Activated T-cell treated with anti-CD3 and anti-CD28 coated beads, Interleukin-2, amount 50 U/mL, for 48 hours (primary cell): ENCODE data around the gene CORO2A.

Source experiments
- DNase-seq, 2 experiments: peaks; one replicate each; pipeline ENCODE4 v3.0.0-alpha.2; 2020

CORO2A gene

GRCh38 chr9:98219364-98219716 is 26.9 kb upstream of the CORO2A start:
- no peak for DNase-seq

GRCh38 chr9:98218562-98219363 is 26.3 kb upstream of the CORO2A start:
- DNase-seq, result no peak

DNA sequence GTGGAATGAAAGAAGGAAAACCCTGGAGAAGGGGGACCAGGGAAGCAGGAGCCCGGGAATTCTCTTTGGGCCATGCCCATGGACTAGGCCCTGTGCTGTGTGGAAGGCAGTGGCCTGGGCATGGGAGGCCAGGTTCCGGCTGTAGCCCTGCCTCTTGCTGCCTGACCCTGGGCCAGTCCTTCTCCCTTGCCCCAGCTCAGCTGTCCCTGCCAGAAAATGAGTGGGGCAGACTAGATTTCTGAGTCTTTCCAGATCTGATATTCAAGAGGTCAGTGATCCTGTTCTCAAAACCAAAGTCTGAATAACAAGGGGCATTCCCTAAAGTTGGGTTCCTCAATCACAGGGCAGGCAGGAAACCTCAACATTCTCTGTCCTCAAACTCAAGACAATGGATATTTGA is 24.8 kb upstream of the CORO2A start:
- no peak for DNase-seq

GRCh38 chr9:98216391-98216790 is 24.0 kb upstream of the CORO2A start:
- DNase-seq, result no peak

DNA sequence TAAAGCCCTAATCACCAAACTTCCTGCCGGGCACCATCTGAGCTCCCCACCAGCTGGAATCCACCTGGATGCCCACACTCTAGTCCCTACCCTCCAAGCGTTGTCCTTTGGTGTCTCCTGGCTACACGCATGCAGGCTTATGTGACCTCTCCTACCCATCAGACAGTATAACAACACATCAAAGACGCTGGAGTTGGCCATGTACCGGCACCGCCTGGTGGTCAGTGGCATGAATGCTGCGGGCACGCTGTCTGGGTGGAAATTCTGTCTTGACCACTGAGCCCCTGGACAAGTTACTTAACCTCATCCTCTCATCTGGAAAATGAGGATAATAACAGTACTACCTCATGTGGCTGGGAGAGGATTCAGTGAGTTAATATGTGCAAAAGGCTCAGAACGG is 23.4 kb upstream of the CORO2A start:
- peak in 1 of 2 experiments; percentile 29 for DNase-seq

- no peak for DNase-seq
Observed at GRCh38 chr9:98215271-98215670, 22.8 kb upstream of the CORO2A start.

DNA sequence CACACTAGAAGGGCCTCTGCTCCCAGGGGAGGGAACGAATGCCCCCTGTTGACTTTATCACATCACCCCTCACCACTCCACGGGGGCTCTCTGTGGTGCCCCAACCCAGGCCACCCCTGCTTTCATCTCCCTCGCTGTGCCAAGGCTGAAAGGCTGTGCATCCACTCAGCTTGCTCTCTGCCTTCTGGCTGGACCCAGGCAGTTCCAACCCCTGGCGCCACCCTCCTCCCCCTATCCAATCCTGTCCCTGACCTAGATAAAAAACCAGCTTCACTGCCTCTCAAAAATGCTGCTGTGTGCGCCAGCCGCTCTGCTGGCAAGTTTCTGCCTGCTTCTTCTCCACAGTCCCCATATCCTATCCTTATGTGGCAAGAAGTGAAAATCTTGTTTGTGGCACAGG is 22.4 kb upstream of the CORO2A start:
- no peak for DNase-seq

DNA sequence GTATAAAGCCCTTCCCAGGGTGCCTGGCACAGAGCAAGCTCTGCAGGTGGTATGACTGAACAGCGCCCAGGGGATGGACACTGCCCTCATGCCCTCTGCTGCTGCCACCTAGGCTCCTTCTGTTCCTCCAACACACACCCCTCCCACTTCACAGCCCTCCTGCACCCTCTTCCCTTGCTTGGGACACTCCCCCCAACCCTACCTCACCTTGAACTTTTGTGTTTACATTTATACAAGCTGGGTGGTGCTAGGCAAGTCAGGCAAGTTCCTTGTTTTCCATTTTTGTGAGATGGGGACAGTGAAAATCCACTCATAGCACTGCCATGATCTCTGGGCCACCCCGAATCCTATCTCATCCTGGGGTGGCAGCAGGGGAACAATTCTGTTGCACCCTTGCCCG is 18.8 kb upstream of the CORO2A start:
- DNase-seq, result no peak

DNA sequence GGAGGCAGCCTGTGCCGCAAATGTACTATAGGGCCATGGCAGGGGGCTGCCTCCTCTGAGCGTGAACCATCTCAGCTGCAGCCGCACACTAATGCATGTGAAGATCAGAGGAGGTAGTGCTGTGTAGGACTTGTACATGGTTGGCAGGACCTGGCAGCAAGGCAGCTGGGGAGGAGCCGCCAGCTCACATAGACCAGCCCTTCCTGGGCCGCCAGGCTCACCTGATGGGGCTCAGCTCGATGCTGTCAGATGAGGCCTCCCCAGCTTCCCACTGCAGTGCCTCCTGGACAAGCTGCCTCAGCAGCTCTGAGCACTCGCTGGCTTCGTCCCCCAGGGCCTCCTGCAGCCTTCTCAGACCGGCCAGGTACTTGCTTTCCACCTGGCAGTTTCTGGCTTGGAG is 18.0 kb upstream of the CORO2A start:
- no peak for DNase-seq

DNA sequence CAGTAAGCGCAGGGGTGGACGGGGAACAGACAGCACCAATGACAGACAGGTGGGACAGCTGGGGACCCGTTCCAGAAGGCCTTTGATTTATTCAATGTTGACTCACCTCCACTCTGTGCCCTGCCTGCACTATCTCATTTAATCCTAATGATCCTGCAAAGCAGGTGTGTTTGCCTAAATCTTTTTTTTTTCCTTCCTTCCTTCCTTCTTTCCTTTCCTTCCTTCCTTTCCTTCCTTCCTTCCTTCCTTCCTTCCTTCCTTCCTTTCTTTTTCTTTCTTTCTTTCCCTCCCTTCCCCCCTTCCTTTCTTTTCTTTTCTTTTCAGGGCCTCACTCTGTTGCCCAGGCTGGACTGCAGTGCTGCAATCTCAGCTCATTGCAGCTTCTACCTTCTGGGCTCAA is 17.1 kb upstream of the CORO2A start:
- DNase-seq, result no peak

DNA sequence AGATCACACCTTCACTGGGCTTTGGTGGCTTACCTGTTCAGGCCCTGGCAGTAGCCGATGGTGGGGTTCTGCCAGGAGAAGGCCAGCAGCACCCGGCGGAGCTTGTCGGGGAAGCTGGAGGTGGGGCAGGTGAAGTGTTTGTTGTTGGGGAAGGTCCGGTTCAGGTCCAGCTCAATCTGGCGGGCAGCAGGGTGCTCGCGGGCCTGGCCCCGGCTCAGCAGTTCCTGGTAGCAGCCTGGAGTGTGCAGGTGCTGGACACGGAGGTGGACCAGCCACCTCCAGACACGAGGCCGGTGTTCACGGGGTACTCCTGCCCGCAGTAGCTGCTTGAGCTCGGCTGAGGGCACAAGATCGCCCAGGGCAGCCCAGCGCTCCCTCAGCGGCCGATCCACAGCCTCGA is 16.2 kb upstream of the CORO2A start:
- DNase-seq, result no peak

DNA sequence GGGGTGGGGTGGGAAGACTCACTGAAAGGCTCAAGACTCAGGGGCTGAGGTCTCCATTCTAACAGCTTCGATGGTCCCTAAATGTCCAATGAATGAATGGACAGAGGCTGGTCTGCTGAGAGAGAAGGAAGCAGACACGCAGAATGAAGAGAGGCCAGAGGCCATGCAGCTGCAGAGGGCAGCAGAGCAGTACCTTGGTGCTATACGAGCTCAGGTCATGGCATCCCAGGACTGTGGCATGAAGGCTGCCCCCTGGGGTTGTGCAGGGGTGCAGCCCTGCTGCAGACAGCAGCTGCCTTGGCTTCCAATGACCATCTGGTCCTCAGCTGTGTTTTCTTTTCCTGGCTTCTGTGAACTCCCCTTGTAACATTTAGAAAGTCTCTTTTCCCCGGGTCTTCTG is 15.2 kb upstream of the CORO2A start:
- no peak for DNase-seq

GRCh38 chr9:98206754-98207153 is 14.3 kb upstream of the CORO2A start:
- no peak for DNase-seq

DNA sequence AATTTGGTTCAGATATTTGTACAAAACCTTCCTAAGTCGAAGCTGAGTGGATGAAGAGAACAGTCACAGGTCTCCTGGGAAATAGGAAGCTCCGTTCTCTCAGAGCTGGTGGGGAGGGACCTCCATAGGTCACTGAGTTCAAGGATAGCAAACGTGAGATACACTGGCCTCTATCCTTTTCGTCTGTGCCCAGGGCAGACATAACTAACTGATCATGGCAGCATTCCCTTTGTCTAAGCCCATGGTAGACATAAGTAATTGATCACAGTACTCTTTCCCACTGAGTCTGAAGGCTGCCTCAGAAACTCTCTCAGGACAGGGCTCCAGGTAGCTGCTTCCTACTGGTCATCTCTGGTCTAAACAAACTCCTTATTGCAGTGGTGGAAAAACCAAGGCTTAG is 12.3 kb upstream of the CORO2A start:
- DNase-seq, result no peak

DNA sequence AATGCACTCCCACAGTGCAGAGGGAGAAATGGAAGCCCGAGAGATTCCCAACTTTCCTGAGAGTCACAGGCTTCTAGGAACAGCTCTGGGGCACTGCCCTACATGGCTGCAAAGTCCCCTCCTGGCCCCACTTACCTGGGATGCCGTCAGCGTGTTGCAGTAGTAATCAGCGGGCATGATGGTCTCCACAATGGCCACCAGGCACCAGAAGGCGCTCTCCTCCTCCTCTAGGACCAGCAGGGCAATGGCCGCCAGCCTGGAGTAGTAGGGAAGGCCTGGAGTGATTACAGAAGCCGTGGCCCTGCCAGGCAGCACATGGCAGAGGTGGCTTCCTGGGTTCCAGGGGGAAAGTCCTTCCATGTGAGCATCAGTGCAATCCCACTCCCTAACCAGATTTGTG is 10.7 kb upstream of the CORO2A start:
- no peak for DNase-seq

DNA sequence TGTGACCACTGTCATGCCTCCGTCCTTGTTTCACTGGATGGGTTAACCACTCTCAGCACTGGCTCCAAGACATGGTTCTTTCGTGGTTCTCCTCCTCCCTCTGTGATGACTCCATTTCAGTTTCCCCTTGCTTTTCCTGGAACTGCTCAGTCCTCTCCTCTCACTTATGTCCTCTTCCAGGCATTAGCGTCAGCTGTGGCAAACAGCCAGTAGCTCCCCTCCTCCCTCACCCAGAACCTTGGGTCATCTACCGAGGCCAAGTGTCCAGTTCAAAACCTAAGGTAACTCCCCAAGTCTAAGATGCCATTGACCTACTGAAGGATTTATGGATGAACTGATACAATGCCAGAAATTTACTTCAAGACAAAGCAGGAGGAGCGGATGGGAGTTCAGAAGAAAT is 9.8 kb upstream of the CORO2A start:
- DNase-seq, result no peak

GRCh38 chr9:98201749-98202148 is 9.3 kb upstream of the CORO2A start:
- no peak for DNase-seq

GRCh38 chr9:98201102-98201501 is 8.7 kb upstream of the CORO2A start:
- no peak for DNase-seq

DNA sequence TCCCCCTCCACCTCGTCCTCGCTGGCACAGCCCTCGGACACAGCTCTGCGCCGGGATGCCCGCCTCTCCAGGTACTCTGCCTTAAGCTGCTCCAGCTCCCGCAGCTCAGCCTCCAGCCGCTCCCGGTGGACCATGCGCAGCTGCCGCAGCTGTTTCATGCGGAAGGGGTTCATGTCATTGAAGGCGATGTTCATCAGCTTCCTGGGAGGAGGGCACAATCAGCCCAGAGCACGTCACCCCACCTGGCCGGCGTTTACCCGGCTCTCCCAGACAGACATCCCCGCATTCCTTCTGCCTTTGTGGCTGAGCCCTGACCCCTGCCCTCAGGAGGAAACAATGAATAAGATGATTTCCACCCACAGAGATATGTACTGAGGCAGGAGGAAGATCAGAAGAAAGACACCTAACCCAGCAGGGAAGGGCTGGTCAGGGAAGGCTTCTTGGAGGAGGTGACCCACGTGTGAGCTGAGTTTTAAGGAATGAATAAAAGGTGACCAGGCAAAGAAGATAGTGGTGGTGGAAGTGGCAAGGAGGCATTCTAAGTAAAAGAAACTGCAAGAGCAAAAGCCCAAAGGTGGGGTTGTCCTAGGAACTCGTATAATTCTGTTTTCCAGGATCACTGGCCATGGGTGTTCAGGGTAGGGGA is 7.1 kb upstream of the CORO2A start:
- DNase-seq, result no peak

DNA sequence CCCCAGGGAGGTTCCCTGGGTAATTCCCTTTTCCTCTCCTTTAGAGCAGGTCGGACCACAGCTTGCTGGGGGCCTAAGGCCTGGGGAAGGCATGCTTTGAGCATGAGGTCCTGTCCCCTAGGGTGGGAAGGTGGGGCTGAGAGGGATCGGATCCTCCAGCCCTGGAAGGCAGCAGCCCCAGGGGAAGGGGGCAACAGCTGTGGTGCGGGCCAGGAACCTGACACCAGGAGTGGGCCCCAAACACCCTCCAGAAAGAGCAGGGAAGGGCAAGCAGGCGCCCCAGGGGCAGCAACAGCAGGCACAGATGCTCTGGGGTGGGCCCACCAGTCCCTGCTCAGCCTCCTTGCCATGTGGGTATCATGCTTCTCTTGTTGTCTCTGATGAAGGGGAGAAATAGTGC is 3.2 kb upstream of the CORO2A start:
- DNase-seq, result no peak

- DNase-seq, result no peak
Observed at GRCh38 chr9:98193336-98193944, 1.0 kb upstream of the CORO2A start.

DNA sequence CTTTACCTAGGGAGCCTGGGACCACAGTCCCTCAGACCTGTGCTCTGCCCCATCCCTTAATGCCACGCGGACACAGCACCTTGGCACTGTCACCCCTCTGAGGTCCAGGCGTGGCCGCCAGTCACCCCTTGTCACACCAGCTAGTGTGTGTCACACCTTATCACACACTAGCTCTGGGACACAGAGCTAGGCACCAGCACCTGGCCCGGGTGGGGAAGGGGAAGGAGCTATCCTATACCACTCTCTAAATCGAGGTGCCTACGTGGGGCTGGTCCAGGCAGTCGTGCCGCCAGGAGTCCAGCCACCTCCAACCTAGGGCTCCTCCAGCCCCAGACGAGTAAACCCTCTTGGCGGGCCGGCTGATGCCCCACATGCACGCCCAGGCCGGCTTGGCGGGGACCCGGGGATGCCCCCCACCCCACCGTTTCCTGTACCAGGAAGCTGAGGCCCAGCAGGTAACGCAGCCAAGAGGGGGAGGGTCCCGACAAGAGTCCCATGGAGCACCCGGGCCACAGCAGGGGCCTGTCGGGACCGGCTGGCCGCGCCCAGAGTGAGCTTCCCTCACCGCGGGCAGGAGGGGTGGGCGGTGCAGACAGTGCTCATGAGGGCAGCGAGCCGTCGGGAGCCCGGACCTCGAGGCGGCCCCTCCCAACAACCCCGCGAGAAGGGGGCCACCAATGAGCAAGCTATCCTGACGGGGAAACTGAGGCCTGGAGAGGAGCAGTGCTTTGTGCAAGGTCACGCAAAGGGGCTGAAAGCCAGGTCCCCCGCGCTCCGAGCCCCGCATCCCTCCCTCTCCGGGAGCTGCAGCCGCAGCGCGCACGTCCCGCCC is 550 bp downstream of the CORO2A start:
- DNase-seq, result peak; percentile 53 to 60

- no peak for DNase-seq
Observed at GRCh38 chr9:98191181-98191608, 1.2 kb downstream of the CORO2A start.

DNA sequence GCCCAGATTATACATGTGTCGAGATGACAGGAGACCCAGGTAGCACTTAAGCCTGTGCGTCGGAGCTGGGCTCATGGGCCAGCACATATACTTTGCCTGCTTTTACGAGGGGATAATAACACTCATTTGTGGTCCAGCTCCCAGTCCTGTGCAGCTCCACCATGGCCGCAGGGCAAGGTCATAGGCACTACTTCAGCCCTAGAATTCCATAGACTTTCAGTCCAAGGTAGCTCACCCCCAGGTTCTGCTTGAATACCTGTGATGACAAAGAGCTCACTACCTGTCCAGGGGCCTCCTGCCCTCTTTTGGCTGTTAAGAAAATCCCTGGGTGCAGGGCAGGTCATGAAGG is 1.7 kb downstream of the CORO2A start:
- DNase-seq, result no peak
